ENCODE measurements around the gene CYP11A1. TPM values are rescaled to one million over a fixed set of nuclear protein-coding genes. Genes with fewer than 3 reads are reported as not detected.
"Not testable (repeated sequence)": the region's sequence is repeated elsewhere in the genome, so short reads cannot be mapped to it uniquely, and the experiment has no call there.

The CYP11A1 gene
- total RNA-seq, 4 donors from 2014 or later, result 0.47 to 1.4 (median 0.53) TPM; not detected in 1

GRCh38 chr15:74393423-74393822 is 26.0 kb upstream of the CYP11A1 start:
- Histone ChIP-seq H3K27ac (no peak overlapping the region), H3K4me3 (no peak overlapping the region), H3K4me1 (no peaks in the 10 kb centered on the region), H3K9me3 (no peaks in the 10 kb centered on the region), H3K27me3 (no peaks in the 10 kb centered on the region), H3K36me3 (no peaks in the 10 kb centered on the region)
- WGBS, result 82% methylated on average over 13 of the region's 13 CpGs
- no peak for TF ChIP-seq EP300 (IDR thresholded peaks at IDR 0.05)
- no peak for DNase-seq (ENCODE audit: low spot score in 2 of 2)

- Histone ChIP-seq H3K27ac (no peak overlapping the region), H3K9me3 (no peaks in the 10 kb centered on the region), H3K4me1 (no peaks in the 10 kb centered on the region), H3K4me3 (no peak overlapping the region), H3K36me3 (no peaks in the 10 kb centered on the region), H3K27me3 (no peaks in the 10 kb centered on the region)
- DNase-seq (ENCODE audit: low spot score in 2 of 2), result no peak
- 85% methylated on average over 7 of the region's 7 CpGs for WGBS
- no peak for TF ChIP-seq CTCF (IDR thresholded peaks at IDR 0.05)
- TF ChIP-seq POLR2A (IDR thresholded peaks at IDR 0.05), result no peak
- TF ChIP-seq EP300 (IDR thresholded peaks at IDR 0.05), result no peak
- TF ChIP-seq POLR2AphosphoS5 (IDR thresholded peaks at IDR 0.05), result no peak
These were observed 25.5 kb upstream of the CYP11A1 start for GRCh38 chr15:74392902-74393301.

- no peaks in the 10 kb centered on the region for H3K27me3 ChIP-seq
- WGBS, result 49% methylated on average over 8 of the region's 8 CpGs
- H3K27ac ChIP-seq, result no peak overlapping the region
- TF ChIP-seq POLR2A (IDR thresholded peaks at IDR 0.05) (no peak), POLR2AphosphoS5 (IDR thresholded peaks at IDR 0.05) (no peak), CTCF (IDR thresholded peaks at IDR 0.05) (no peak), EP300 (IDR thresholded peaks at IDR 0.05) (no peak)
- no peaks in the 10 kb centered on the region for H3K4me1 ChIP-seq
- H3K9me3 ChIP-seq, result no peaks in the 10 kb centered on the region
- no peaks in the 10 kb centered on the region for H3K36me3 ChIP-seq
- no peak overlapping the region for H3K4me3 ChIP-seq
- DNase-seq (ENCODE audit: low spot score in 2 of 2), result no peak
These were observed 25.0 kb upstream of the CYP11A1 start for GRCh38 chr15:74392451-74392830.

GRCh38 chr15:74391582-74392450 is 24.4 kb upstream of the CYP11A1 start:
- DNase-seq (ENCODE audit: low spot score in 2 of 2), result no peak
- Histone ChIP-seq H3K27ac (no peak overlapping the region), H3K27me3 (no peaks in the 10 kb centered on the region), H3K36me3 (no peaks in the 10 kb centered on the region), H3K9me3 (no peaks in the 10 kb centered on the region), H3K4me1 (peaks cover 5% of the 10 kb centered on the region), H3K4me3 (no peak overlapping the region)
- TF ChIP-seq CTCF (IDR thresholded peaks at IDR 0.05), result no peak
- no peak for TF ChIP-seq POLR2A (IDR thresholded peaks at IDR 0.05)
- TF ChIP-seq POLR2AphosphoS5 (IDR thresholded peaks at IDR 0.05), result no peak
- no peak for TF ChIP-seq EP300 (IDR thresholded peaks at IDR 0.05)
- WGBS, result 78% methylated on average over 9 of the region's 9 CpGs

GRCh38 chr15:74390647-74391288 is 23.3 kb upstream of the CYP11A1 start:
- 80% methylated on average over 12 of the region's 12 CpGs for WGBS
- H3K27me3 ChIP-seq, result no peaks in the 10 kb centered on the region
- no peak for DNase-seq (ENCODE audit: low spot score in 2 of 2)
- no peaks in the 10 kb centered on the region for H3K36me3 ChIP-seq
- H3K9me3 ChIP-seq, result no peaks in the 10 kb centered on the region
- no peak overlapping the region for H3K27ac ChIP-seq
- peaks cover 15% of the 10 kb centered on the region for H3K4me1 ChIP-seq
- TF ChIP-seq POLR2A (IDR thresholded peaks at IDR 0.05) (no peak), CTCF (IDR thresholded peaks at IDR 0.05) (no peak), POLR2AphosphoS5 (IDR thresholded peaks at IDR 0.05) (no peak), EP300 (IDR thresholded peaks at IDR 0.05) (no peak)
- H3K4me3 ChIP-seq, result no peak overlapping the region

- peaks cover 22% of the 10 kb centered on the region for H3K4me1 ChIP-seq
- H3K27ac ChIP-seq; H3K9me3 ChIP-seq; H3K36me3 ChIP-seq; H3K27me3 ChIP-seq; DNase-seq (ENCODE audit: low spot score in 2 of 2); H3K4me3 ChIP-seq: not testable (repeated sequence)
- 95% methylated on average over 11 of the region's 11 CpGs for WGBS
These were observed 22.7 kb upstream of the CYP11A1 start for GRCh38 chr15:74390049-74390646.

All from suprapubic skin (tissue), 4 donors.